Esophagus muscularis mucosa (tissue), 4 donors: ENCODE measurements around the gene MOXD1.

Experiments
- CTCF ChIP-seq, 3 experiments: fragments of 200-600 bp in 2 of 3; fragments of 450-650 bp in 1 of 3; sonication (generic) in 2 of 3; IDR thresholded peaks; one replicate each; pipeline ENCODE4 v1.5.1; 2017 to 2019; ENCODE audit warnings: antibody characterized with exemption in 3 of 3, mild to moderate bottlenecking in 2 of 3, moderate library complexity in 1 of 3
- EP300 ChIP-seq: sonication (generic); formaldehyde crosslinking; IDR thresholded peaks from one replicate; pipeline ENCODE4 v1.6.1; 2017; ENCODE audit warnings: antibody characterized with exemption
- POLR2A ChIP-seq: fragments of 450-650 bp; IDR thresholded peaks from one replicate; pipeline ENCODE4 v1.6.1; 2017; ENCODE audit warnings: antibody characterized with exemption, moderate library complexity, mild to moderate bottlenecking, low read depth
- POLR2AphosphoS5 ChIP-seq, 2 donors: sonication (generic); formaldehyde crosslinking; IDR thresholded peaks; one replicate each; pipeline ENCODE4 v1.6.1; 2017; ENCODE audit warnings: antibody characterized with exemption in 2 of 2

DNA sequence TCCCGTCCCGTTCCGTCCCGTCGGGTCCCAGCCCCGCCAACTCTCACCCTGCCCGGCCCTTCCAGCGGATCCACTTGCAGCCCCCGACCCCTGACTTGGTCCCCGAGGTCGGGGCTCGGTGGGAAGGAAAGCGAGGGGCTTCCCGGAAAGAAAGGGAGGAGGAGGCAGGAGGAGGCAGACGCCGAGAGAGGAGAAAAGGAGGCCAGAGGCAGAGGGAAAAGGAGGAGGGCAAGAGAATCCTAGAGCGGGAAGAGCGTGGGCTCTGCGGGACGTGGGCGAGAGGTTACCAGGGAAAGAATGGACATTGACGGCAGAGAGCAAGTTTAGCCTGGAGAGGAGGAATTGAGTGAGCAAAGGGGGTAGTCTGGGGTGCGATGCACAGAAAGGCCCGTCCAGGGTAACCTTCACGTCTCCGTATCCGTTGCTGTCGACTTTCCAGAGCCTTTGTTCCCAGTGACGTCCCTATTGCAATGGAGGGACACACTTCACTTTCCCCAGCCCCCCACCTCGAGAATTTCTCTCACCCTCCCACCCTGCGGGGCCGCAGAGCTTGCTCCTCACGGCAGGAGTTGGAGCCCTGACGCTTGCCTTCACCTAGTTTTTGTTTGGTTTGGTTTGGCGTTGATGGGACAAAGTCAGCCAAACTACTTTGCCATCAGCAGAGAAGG is 477 bp upstream of the MOXD1 start:
- TF ChIP-seq POLR2A: no peak
- TF ChIP-seq POLR2AphosphoS5 (IDR thresholded peaks at IDR 0.05): no peak
- no peak for TF ChIP-seq CTCF (IDR thresholded peaks at IDR 0.05)
- no peak for TF ChIP-seq EP300
